Middle frontal gyrus (tissue), 1 donor: Measurements from ENCODE around the gene DTX3.
A peak's percentile ranks its signal among the peaks of the same experiment; 100 is the strongest.
"Not testable (repeated sequence)": the region's sequence is repeated elsewhere in the genome, so short reads cannot be mapped to it uniquely, and the experiment has no call there.

Experiments used
- DNase-seq: peaks from one replicate; pipeline ENCODE4 v3.0.0-alpha.2; 2015; ENCODE audit warnings: low spot score; ENCODE audit errors: extremely low spot score

The DTX3 gene, protein sequence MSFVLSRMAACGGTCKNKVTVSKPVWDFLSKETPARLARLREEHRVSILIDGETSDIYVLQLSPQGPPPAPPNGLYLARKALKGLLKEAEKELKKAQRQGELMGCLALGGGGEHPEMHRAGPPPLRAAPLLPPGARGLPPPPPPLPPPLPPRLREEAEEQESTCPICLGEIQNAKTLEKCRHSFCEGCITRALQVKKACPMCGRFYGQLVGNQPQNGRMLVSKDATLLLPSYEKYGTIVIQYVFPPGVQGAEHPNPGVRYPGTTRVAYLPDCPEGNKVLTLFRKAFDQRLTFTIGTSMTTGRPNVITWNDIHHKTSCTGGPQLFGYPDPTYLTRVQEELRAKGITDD

DNA sequence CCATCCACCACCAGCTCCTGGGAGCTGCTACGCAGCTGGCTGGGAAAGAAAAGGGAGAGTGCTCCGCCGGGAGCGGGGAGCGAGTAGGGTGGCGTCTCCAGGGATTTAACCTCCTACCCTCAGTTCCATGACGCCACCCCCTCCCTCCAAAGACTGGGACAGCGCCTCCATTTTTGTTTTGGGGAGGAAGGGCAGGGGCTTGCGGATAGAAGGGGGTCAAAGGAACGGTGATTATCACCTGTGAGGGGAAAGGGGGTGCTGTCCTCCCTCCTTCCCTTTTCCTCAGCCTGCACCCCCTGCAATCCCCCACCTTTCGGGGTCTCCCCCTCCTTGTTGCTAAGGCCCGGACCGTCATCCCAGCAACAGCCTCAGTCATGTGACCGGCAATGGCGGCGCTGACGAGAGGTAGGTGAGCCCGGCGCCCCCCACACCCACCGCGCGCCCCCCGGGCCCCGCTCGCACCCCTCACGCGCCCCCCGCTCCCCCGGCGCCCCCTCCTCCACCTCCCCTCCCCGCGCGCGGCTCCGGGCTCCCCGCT lies at the start of gene DTX3:
Gene DTX3, plus strand, starts transcription at position 371 of the 538 bp plus-strand sequence. CDS start 1,694 bp downstream, outside the sequence.
- peak; percentile 44 for DNase-seq

DNA sequence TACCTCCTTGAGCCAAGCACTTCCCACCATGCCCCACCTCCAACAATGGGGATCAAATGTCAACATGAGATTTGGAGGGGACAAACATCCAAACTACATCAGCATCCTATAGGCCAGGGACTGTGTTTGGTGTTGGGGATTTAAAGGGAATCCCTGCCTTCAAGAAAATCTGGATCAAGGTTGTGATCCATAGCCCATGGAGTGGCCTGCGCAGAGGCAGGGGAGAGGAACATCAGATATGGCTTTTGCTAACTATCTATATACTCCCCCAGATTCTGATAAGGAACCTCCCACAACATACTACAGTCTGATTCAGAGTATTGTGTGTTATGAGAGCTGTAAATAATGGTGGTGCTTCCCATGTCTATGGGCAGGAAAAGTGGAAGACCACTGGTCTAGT lies 49.7 kb upstream of the DTX3 start:
- DNase-seq: no peak

DNA sequence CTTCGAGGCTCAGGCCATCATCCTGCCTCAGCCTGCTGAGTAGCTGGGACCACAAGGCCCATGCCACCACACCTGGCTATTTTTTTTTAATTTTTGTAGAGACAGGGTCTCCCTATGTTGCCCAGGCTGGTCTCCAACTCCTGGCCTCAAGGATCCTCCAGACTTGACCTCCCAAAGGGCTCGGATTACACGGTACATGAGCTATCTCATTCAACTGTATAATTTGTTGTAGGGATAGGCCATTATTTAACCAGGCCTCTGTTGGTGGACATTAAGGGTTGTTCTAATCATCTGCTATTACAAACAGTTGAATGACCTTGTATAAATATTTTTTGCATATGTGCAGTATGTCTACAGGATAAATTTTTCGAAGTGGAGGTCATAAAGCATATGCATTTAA lies 45.8 kb upstream of the DTX3 start:
- DNase-seq: no peak

DNA sequence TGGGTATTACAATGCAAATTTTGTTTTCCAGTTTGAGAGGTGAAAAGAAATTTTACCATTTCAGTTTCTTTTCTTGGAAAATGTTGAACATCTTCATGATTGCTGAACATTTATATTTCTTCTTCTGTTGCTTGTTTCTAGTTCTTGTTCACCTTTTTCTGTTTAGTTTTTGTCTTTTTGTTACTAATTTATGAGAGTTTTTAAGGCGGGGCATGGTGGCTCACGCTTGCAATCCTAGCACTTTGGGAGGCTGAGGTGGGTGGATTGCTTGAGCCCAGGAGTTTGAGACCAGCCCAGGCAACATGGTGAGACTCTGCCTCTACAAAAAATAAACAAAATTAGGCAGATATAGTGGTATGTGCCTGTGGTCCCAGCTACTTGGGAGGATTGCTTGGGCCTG lies 44.1 kb upstream of the DTX3 start:
- no peak for DNase-seq

DNA sequence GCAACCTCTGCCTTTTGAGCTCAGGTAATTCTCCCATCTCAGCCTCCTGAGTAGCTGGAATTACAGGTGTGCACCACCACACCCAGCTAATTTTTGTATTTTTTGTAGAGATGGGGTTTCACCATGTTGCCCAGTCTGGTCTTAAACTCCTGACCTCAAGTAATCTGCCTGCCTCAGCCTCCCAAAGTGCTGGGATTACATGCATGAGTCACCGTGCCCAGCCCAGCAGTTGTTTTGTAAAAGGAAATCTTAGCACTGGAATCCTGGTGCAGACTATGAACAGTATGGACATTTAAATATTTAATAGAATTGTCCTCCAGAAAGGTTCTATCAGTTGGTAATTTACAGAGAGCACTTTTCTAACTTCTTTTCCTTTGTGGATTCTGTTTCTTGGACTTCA lies 43.5 kb upstream of the DTX3 start:
- not testable (repeated sequence) for DNase-seq

DNA sequence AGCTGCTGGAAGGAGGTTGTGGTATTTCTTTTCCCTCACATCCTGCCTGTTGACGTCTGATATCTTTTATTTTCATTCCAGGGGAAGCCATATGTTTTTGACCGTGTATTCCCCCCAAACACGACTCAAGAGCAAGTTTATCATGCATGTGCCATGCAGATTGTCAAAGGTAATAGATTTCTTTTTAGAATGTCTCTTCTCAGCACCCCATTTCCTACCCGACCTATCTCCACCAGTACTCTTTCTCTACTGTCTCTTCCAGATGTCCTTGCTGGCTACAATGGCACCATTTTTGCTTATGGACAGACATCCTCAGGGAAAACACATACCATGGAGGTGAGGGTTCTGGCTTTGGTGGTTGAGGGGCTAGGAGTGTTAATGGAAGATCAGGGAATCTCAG lies 41.3 kb upstream of the DTX3 start:
- no peak for DNase-seq

DNA sequence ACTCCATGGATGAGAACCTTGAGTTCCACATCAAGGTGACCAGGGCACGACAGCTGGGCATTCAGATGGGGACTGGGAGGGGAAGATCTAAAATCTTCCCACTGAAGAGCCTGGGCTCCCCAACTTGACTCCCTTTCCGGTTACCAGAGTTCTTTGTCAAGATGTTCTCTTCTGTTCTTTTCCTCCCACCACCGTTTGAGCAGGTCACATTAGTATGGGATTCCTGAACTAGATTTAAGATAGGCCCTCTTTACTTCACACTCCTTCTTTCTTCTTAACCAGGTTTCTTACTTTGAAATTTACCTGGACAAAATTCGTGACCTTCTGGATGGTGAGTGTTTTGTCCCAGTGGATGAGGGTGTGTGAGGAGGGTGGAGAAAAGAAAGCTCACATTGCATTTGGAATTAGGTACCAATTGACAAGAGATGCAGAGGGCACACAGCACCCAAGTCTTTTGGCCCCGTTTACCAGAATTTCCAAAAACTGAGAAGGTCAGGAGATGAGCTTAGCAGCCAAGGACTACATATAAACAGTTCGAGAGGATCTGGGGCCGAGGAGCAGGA lies 40.4 kb upstream of the DTX3 start:
- DNase-seq: no peak

DNA sequence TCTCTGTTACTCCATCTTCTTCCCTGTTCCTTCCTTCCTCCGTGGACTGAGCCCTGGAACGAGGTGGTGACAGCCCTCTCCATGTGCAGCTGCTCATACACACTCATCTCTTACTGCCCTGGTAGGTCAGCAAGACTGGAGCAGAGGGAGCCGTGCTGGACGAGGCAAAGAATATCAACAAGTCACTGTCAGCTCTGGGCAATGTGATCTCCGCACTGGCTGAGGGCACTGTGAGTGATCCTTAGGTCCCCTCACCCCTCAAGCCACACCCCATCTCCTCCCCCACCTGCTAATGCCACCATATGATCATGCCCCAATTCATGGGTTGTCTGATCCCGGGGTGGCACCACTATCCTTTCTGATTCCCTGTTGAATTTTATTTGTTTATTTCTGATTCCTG lies 35.8 kb upstream of the DTX3 start:
- no peak for DNase-seq

DNA sequence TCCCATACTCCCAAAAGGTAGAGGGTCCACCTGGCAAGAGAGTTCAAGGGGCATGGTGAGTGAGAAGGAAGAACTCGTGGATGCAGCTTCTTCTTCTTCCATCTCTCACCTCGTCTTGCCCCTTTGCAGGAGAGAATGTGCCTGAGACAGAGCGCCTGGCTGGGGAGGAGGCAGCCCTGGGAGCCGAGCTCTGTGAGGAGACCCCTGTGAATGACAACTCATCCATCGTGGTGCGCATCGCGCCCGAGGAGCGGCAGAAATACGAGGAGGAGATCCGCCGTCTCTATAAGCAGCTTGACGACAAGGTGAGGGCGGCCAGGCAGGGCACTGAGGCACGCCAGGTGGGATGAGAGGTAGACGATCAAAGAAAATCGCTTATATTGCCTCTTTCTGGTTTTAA lies 34.8 kb upstream of the DTX3 start:
- DNase-seq: no peak

DNA sequence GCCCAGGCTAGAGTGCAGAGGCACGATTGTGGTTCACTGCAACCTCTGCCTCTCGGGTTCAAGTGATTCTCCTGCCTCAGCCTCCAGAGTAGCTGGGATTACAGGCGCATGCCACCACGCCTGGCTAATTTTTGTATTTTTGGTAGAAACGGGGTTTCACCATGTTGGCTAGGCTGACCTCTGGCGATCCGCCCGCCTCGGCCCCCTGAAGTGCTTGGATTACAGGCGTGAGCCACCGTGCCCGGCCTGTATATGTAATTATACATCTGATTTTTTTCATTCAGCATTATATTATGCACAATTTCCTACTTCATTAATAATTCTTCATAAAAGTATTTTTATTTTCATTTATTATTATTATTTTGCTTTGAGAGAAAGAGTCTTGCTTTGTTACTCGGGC lies 34.2 kb upstream of the DTX3 start:
- DNase-seq: not testable (repeated sequence)

DNA sequence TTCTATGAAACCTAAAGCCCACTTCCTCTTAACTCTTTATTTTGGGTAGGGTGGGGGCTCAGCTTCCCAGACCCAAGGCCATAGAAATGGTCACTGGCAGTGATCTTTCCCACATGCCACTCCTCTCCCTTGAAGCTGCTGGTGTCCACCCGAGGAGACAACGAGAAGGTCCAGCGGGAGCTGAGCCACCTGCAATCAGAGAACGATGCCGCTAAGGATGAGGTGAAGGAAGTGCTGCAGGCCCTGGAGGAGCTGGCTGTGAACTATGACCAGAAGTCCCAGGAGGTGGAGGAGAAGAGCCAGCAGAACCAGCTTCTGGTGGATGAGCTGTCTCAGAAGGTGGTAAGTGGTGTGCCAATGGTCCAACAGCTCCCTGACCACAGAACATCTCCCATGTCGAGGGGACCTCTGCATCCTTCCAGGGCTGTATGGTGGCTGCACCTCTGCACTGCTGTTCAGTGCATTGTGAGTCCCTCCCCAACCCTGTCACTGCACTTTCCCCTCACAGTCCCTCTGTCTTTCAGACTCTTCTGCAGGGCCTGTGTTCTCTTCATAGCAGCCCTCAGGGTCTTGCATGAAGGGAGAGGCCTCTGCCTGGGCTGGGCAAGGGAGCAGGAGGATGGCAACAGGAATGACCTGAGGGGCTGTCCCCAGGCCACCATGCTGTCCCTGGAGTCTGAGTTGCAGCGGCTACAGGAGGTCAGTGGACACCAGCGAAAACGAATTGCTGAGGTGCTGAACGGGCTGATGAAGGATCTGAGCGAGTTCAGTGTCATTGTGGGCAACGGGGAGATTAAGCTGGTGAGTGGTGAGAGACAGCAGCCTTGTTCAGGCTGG lies 32.5 kb upstream of the DTX3 start:
- DNase-seq: no peak

DNA sequence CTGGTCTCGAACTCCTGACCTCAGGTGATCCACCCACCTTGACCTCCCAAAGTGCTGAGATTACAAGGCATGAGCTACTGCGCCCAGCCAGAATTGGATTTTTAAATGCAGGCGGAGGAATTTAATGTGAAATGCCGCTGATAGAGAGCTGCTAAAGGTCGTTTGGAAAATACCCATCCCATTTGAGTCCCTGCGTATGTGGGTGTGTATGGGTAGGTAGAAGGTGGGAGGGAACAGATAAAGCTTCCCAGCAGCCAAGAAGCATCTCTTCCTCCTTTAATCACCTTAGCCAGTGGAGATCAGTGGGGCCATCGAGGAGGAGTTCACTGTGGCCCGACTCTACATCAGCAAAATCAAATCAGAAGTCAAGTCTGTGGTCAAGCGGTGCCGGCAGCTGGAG lies 29.8 kb upstream of the DTX3 start:
- DNase-seq: no peak

DNA sequence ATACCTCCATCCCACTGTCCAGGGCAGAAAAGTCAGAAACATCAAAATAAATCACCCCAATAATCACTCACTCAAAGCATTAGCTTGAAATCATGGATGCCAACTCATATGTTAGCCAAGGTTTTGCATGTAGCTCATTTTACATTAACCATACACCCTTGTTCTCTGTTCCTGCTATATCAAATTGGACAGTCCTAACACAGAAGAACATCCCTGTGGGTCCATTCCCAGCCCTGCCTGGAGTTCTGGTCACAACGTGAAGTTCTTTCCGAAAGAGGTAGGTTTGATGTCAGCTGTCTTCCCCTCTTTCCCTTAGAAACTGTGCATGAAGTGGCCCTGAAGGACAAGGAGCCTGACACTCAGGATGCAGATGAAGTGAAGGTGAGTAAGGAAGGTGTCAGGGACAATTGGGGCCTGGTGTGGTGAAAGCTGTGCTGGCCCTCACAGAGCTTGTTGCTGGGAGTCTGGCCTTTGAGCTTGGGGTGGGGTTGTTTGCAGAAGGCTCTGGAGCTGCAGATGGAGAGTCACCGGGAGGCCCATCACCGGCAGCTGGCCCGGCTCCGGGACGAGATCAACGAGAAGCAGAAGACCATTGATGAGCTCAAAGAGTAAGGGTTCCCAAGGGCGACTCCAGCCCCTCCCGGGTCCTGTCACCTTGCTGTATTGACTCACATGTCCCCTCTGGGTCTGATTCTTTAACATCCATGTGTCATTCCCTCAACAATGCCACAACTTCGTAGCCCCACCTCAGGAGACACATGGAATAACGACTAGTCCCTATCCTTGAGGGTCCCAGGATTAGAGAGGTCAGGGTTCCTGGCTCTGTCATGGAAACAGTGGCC lies 28.6 kb upstream of the DTX3 start:
- no peak for DNase-seq

DNA sequence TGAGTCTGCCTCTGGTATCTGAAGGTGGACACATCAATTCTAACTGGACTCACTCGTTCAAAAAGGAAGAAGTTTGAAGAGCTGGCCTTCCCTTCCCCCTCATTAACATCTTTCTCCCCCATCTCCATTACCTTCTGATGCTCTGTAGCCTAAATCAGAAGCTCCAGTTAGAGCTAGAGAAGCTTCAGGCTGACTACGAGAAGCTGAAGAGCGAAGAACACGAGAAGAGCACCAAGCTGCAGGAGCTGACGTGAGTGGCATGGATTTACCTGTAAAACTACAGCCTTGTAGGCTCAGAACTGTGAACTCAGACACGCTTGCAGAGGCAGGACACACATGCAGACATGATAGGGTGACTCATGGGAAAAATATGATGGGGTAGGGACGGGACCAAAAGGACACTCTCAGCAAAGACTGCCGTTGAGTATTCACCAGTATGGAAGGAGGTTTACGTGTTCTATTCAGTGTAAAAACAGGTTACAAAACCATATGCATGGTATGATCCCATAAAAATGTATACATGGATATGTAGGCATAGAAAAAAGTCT lies 27.9 kb upstream of the DTX3 start:
- no peak for DNase-seq

DNA sequence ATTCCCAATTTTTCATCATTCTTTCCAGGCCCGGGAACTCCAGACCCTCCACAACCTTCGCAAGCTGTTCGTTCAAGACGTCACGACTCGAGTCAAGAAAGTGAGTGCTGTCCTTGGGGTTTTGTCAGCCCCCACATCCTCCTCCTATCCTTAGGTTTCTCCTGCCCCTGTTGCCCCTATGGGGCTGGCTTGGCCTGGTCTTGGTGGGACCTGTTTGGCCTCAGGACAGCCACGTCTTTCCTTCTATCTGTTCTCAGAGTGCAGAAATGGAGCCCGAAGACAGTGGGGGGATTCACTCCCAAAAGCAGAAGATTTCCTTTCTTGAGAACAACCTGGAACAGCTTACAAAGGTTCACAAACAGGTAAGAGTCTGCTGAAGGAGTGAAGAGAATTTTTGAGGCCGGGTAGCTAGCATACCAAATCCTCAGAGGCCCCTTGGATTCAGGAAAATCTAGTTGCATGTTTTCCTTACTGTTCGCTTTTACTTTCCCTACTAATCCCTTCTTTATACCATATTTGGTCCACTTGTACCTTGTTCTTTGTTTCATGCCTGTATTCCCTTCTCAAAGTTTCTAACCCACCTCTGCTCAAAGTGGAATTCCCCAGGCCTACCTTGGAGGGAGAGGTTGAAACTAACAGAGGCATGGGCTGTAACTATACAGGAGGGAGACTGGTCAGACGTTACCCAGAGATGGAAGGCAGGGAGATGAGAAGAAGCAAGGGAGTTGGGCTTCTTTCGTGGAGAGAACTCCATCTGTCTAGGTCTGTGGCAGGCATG lies 26.5 kb upstream of the DTX3 start:
- DNase-seq: no peak

DNA sequence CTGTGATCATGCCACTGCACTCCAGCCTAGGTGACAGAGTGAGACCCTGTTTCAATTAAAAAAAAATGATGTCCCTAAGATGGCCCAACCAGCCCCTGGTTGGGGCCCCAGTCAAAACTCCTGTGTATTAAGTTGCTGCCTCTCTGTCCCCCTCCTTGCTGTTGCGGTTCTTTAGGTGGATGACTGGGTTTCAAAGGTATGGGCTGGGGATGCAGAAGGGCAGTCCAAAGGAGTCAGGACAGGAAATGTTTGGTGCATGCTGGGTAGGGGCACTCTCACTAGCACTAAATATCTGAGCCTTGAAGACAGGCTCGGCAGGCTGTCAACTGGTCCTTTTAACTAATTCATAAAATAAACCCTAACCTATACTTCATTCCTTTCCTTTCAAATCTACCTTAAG lies 25.6 kb upstream of the DTX3 start:
- no peak for DNase-seq

DNA sequence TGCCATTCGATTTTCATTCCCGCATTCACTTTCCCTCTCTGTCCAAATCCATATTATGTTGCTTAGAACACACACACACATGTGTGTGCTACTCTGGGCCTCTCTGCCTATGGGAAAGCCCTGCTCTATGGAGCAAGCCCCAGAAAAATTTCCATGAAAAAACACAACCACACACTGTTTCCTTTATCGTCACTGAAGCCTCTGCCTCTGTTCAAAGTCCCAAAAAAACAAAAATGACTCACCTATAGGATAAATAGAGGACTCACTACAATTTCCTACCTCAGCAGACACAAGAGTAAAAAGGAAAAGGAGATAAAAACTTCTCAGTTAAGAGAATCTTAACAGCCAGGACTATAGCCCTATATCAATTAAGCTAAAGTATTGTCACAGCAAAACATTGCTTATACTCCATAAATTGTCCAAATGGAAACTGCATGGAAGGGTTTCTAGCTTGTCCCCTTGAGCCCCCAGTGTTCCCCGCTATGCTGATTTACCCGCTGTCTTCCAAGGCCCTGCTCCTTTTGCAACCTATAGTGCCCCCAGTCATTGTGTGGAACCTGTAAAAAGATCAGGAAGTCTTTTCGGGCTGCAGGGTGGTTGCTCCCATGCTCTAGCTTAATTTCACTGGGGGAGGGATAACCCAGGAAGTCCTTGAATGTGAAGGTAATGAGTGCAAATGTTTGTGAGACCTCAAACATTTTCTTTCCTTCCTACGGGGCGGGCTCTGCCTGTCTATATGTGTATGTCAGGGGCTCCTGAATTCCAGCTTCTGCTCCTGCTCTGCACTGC lies 24.8 kb upstream of the DTX3 start:
- DNase-seq: no peak

DNA sequence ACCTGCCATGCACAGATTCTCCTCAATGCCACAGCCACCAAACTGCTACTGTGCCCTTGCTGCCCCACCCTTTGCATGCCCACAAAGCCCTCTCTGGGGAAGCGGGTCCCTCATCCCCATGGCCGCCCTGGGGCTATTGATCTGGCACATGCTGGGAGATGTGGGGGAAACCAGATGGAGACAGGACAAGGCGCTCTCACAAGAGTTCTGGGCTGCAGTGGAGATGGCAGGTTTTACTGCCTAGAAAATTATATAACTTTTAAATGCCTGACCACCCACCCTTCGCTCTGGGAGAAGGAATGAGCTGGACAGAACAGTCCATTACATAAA lies 24.2 kb upstream of the DTX3 start:
- DNase-seq: no peak

DNA sequence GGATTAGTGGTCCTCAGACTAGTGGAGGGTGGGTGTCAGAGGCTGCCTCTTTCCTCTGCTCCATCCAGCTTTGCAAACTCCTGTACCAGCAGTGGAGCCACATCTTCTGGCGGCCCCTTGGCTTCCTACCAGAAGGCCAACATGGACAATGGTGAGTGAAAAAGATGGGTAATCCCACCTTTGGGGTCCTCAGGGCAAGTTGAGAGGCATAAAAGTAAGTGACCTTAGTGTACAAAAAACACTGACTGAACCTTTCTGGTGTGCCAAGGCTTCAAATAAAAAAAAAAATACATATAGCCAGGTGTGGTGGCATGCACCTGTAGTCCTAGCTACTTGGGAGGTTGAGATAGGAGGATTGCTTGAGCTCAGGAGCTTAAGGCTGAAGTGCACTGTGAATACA lies 22.8 kb upstream of the DTX3 start:
- no peak for DNase-seq

DNA sequence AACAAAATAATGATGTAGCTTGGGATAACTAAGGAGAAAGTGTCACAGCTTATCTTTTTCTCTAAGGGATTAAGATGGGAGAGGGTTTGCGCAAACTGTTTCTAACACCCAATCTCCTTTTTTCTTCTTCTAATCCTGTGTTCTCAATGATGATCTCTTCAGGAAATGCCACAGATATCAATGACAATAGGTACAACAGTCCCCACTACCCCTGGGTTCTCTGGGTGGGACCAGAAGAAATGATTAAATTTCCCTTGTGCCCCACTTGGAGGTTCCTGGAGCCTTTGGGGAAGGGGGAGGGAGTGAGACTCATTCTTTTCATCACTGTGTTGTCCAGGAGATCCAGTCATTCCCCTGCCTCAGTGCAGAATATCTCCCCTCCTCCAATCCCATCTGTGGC lies 22.2 kb upstream of the DTX3 start:
- no peak for DNase-seq
